Measurements from ENCODE around the gene USP22. TPM values are rescaled to one million over a fixed set of nuclear protein-coding genes. Genes with fewer than 3 reads are reported as not detected.

USP22 gene
- total RNA-seq, 6 experiments from 2014 or later: 215 to 270 (median 241) TPM

DNA sequence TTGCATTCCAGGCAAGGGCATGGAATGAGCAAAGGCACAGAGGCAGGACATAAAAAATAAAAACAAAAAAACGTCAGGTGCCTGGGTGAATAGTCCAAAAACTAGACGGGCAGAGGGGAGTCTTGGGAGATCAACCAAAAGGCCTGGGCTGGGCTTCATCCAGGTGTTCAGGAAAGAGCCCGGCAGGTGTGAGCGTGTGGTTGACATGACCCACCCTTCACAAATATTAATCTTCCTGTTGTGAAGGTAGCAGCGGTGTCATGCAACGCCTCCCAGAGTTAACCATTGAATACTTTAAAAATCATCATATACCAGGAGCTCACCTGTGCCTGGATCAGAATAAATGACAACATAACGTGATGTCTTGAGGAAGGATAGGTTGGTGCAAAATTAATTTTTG, 90.6 kb downstream of the USP22 start:
- TF ChIP-seq, protein P1, sequence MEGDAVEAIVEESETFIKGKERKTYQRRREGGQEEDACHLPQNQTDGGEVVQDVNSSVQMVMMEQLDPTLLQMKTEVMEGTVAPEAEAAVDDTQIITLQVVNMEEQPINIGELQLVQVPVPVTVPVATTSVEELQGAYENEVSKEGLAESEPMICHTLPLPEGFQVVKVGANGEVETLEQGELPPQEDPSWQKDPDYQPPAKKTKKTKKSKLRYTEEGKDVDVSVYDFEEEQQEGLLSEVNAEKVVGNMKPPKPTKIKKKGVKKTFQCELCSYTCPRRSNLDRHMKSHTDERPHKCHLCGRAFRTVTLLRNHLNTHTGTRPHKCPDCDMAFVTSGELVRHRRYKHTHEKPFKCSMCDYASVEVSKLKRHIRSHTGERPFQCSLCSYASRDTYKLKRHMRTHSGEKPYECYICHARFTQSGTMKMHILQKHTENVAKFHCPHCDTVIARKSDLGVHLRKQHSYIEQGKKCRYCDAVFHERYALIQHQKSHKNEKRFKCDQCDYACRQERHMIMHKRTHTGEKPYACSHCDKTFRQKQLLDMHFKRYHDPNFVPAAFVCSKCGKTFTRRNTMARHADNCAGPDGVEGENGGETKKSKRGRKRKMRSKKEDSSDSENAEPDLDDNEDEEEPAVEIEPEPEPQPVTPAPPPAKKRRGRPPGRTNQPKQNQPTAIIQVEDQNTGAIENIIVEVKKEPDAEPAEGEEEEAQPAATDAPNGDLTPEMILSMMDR (IDR thresholded peaks at IDR 0.05): no peak
- Mint-ChIP-seq H3K27me3 (ENCODE audit: insufficient read depth) (peaks cover 36% of the 10 kb centered on the region), H3K27ac (no peak overlapping the region), H3K4me3 (no peak overlapping the region), H3K9me3 (no peaks in the 10 kb centered on the region), H3K36me3 (ENCODE audit: low read depth) (no peaks in the 10 kb centered on the region), H3K4me1 (ENCODE audit: low read depth) (no peaks in the 10 kb centered on the region)
- DNase-seq: no peak

Other genes with a start within 250 kb of the USP22 start
- 10 to 100 TPM; 12.3 to 20.8 (median 14.7) TPM for gene DHRS7B, start 84.0 kb upstream of the USP22 start, total RNA-seq (2021; fragmentation: NEBNext Ultra II Directional; extraction: Animal tissue kit (Norgen Biotek cat#: 25700))
- 10 to 100 TPM; 32.5 to 37.6 (median 33.9) TPM for gene TMEM11, start 171.2 kb upstream of the USP22 start, total RNA-seq (2021; fragmentation: NEBNext Ultra II Directional; extraction: Animal tissue kit (Norgen Biotek cat#: 25700))
- 1 to 10 TPM; 3.7 to 7.9 (median 4.1) TPM for gene NATD1, start 210.4 kb upstream of the USP22 start, total RNA-seq (2021; fragmentation: NEBNext Ultra II Directional; extraction: Animal tissue kit (Norgen Biotek cat#: 25700))
- 100 to 1,000 TPM; 177 to 221 (median 184) TPM for gene MAP2K3, start 241.7 kb upstream of the USP22 start, total RNA-seq (2021; fragmentation: NEBNext Ultra II Directional; extraction: Animal tissue kit (Norgen Biotek cat#: 25700))